LoVo (cell line): ENCODE data around the gene DSCAM.

Source experiments
- DNase-seq: peaks from one replicate; pipeline ENCODE4 v3.0.0-alpha.2; 2016; ENCODE audit warnings: low spot score

Gene DSCAM

GRCh38 chr21:40553781-40554180, 293.2 kb downstream of the DSCAM start:
- no peak for DNase-seq

- no peak for DNase-seq
These were observed 298.9 kb downstream of the DSCAM start for GRCh38 chr21:40547906-40548513.

GRCh38 chr21:40546647-40547046, 300.3 kb downstream of the DSCAM start:
- no peak for DNase-seq

DNA sequence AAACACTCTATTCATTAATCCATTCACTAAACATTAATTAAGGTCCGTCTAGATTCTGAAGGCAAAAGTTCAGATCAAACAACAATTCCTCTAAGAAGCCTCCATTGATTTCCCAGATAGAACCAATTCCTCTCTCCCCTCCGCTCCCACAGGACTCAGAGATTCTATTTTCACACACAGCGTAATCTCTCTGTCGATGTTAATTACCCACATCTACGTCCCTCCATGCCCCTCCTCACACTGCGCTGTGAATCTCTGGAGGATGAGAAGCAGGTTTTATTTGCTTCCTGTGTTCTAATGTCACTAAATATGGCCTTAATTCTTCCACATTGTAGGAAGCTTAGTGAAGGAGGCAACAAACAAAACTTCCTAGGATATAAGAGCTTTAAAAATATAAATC, 306.7 kb downstream of the DSCAM start:
- no peak for DNase-seq

DNA sequence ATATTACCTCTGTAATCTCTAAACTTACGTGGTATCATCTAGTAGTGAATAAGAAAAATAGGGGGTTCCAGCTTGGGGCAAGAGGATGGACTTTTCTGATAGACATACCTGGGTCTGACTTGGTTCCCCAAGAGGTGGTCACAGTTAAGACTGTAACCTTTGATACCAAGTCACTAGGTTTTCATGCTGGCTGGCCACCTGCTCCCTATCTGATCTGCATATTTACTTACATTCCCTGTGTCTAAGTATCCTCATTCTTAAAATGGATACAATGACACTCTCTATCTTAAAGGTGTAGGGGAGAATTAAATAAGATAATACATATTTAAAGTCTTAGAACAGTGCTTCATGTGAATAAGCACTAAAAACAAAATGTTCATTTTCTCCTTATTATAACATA, 312.1 kb downstream of the DSCAM start:
- DNase-seq = no peak

GRCh38 chr21:40531431-40532110, 315.4 kb downstream of the DSCAM start:
- DNase-seq = no peak

DNA sequence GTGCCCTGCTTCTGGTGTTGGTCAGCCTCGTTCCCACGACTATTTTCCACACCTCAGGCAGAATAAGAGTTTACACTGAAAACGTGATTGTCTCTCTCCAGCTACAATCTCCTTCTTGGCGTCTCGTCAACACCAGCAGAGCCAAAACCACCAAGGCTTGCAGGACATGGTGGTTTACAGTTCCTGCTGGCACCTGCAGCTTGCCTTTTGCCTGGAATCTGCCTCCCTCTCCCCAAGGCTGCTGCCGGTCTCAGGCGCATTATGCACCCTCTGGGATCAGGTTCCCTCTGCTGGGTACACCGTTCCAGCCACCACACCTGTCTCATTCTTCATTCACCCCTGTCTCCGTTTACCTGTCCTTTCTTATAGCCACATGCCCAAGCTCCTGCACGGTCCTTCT, 315.9 kb downstream of the DSCAM start:
- no peak for DNase-seq

DNA sequence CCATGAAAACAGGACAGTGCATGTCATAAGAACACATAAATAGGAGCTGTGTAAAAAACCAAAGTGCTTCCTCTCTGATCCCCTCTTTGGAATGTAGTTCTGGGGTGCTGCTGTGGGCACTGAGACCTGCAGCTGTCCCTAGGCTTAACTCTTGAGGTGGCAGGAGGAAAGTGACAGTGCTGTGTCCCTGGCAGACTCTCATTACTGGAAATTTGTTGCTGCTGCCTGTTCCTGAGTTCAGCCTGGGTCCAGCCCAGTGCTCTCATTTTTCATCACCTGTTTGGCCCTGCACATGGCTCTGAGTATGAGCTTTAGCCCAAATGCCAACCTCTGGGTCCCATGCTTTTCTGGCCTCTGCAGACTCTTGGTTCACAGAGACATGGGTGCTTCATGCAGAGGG, 329.3 kb downstream of the DSCAM start:
- no peak for DNase-seq

GRCh38 chr21:40516335-40516734, 330.6 kb downstream of the DSCAM start:
- no peak for DNase-seq

DNA sequence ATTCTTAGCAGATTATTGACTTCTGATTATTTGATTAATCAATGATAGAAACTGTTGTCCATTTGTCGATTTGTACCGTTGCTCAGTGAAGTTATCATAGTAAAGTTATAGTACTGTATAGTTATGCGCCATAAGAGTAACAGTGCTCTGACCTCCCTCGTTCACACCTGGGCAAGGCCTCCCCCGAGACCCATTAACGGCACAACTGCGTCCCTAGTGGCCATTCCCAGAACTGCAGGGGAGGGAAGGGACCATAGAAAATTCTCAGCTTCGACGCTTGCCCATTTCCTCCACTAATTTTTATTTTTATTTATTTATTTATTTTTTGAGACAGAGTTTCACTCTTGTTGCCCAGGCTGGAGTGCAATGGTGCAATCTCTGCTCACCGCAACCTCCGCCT, 334.4 kb downstream of the DSCAM start:
- no peak for DNase-seq

- DNase-seq = no peak
These were observed 339.0 kb downstream of the DSCAM start for GRCh38 chr21:40507978-40508377.

GRCh38 chr21:40505681-40506080, 341.3 kb downstream of the DSCAM start:
- DNase-seq = no peak

GRCh38 chr21:40505244-40505643, 341.7 kb downstream of the DSCAM start:
- DNase-seq = no peak

- DNase-seq = no peak
These were observed 342.1 kb downstream of the DSCAM start for GRCh38 chr21:40504825-40505224.

GRCh38 chr21:40496116-40496515, 350.8 kb downstream of the DSCAM start:
- no peak for DNase-seq

- DNase-seq = no peak
These were observed 356.6 kb downstream of the DSCAM start for GRCh38 chr21:40490408-40490807.

DNA sequence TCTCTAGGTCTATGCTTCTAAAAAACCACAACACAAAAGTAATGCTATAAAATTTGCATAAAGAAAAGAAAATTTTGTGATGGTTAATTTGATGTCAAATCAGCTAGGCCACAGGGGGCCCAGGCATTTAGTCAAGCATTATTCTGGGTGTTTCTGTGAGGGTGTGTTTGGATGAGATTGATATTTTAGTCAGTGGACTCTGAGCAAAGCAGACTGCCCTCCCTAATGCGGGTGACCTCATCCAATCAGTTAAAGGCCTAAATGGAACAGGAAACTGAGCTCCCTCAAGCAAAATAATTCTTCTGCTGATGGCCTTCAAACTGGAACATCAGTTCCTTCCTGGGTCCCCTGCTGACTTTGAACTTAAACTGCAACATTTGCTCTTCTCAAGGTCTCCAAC, 358.0 kb downstream of the DSCAM start:
- DNase-seq = no peak

- no peak for DNase-seq
These were observed 365.2 kb downstream of the DSCAM start for GRCh38 chr21:40481764-40482163.

DNA sequence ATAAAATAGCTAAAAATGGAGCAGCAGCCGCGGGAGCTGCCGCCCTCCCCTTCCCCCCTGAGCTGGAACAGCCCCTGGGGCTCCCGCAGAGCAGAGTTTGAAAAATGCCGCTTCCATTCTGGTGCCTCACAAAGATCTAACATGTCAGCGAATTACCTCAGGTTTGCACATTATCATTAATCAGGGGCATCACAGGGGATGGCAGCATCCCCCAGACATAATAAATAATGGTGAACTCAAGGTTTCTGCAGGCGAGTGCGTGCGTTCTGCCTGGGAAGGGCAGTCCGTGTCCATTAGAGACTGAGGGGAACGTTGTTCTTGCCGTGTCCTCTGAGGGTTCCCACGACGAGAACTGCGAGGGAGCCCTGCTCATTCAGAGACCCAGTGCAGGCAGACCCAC, 372.4 kb downstream of the DSCAM start:
- DNase-seq = no peak

- no peak for DNase-seq
These were observed 374.9 kb downstream of the DSCAM start for GRCh38 chr21:40472013-40472412.

- no peak for DNase-seq
These were observed 375.9 kb downstream of the DSCAM start for GRCh38 chr21:40471103-40471502.

- DNase-seq = peak; percentile 36
These were observed 380.0 kb downstream of the DSCAM start for GRCh38 chr21:40466893-40467483.

- no peak for DNase-seq
These were observed 381.6 kb downstream of the DSCAM start for GRCh38 chr21:40465382-40465781.

DNA sequence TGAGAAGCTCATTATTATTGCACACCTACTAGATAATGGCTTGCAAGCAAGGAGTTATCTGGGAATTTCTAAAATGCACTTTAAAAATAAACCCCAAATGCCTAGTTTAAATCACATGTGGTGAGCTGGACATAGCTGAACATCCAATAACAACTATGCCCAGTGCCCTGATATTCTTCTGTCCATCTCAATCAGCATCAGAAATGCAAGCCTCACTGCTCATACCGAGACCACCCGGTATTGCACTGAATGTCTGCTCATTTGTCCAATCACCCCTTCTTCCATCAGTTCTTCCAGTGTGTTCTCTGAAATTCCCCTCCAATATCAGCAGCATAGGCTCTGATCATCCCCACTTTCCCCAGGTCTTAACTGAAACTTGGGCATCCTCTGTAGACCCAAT, 383.8 kb downstream of the DSCAM start:
- DNase-seq = no peak
